Stimulated activated naive B cell treated with anti-CD40 and anti-IgM and Interleukin-4, amounts not matched to agents 10 μg/mL and 1 μg/mL and 100 μg/mL, for 72 hours (primary cell): ENCODE data around the gene ZFP82.

Experiments used
- ATAC-seq, 2 donors: fragments of 150-1000 bp; cut with Tn5 transposase; replicated peaks; 2 replicates each; pipeline ENCODE4 v1.10.0; 2021; ENCODE audit warnings: moderate library complexity in 1 of 2
- DNase-seq: peaks from one replicate; pipeline ENCODE4 v3.0.0; 2021
- H3K27ac Mint-ChIP-seq: one replicate; pipeline ENCODE4 v1.8.0; 2022; ENCODE audit warnings: mild to moderate bottlenecking, mixed read lengths
- H3K27me3 Mint-ChIP-seq, 2 donors: one replicate each; pipeline ENCODE4 v1.8.0; 2022; ENCODE audit warnings: mixed read lengths in 2 of 2
- H3K36me3 Mint-ChIP-seq, 2 donors: one replicate each; pipeline ENCODE4 v1.8.0; 2022; ENCODE audit warnings: mixed read lengths in 2 of 2, mild to moderate bottlenecking in 1 of 2
- H3K4me1 Mint-ChIP-seq, 2 donors: one replicate each; pipeline ENCODE4 v1.8.0; 2022; ENCODE audit warnings: mixed read lengths in 2 of 2, mild to moderate bottlenecking in 1 of 2
- H3K4me3 Mint-ChIP-seq, 2 donors: one replicate each; pipeline ENCODE4 v1.8.0; 2022; ENCODE audit warnings: mild to moderate bottlenecking in 2 of 2, mixed read lengths in 2 of 2, moderate library complexity in 1 of 2
- H3K9me3 Mint-ChIP-seq, 2 donors: one replicate each; pipeline ENCODE4 v1.8.0; 2022; ENCODE audit warnings: mixed read lengths in 2 of 2, mild to moderate bottlenecking in 1 of 2

Gene ZFP82

GRCh38 chr19:36401475-36401874 lies 17.0 kb downstream of the ZFP82 start:
- Mint-ChIP-seq H3K4me1 (peaks cover 9 to 20% of the 10 kb centered on the region in 2 donors), H3K9me3 (peaks cover 6 to 11% of the 10 kb centered on the region in 2 donors), H3K36me3 (peaks cover 51 to 66% of the 10 kb centered on the region in 2 donors), H3K27ac (peak overlapping the region; percentile 37), H3K27me3 (no peaks in the 10 kb centered on the region), H3K4me3 (peak overlapping the region; percentile 57 to 61)
- peak; percentile 97 to 99 for ATAC-seq
- peak; percentile 41 for DNase-seq

GRCh38 chr19:36398571-36398970 lies 19.9 kb downstream of the ZFP82 start:
- Mint-ChIP-seq H3K27me3 (no peaks in the 10 kb centered on the region), H3K36me3 (peaks cover 57 to 71% of the 10 kb centered on the region in 2 donors), H3K27ac (no peak overlapping the region), H3K9me3 (peaks cover 19 to 25% of the 10 kb centered on the region in 2 donors), H3K4me3 (no peak overlapping the region), H3K4me1 (peaks cover 9 to 20% of the 10 kb centered on the region in 2 donors)
- no peak for ATAC-seq
- no peak for DNase-seq

GRCh38 chr19:36392916-36393673 lies 25.3 kb downstream of the ZFP82 start:
- Mint-ChIP-seq H3K4me3 (no peak overlapping the region), H3K36me3 (peaks cover 60 to 69% of the 10 kb centered on the region in 2 donors), H3K9me3 (peaks cover 27 to 31% of the 10 kb centered on the region in 2 donors), H3K27ac (no peak overlapping the region), H3K27me3 (no peaks in the 10 kb centered on the region), H3K4me1 (no peaks in the 10 kb centered on the region)
- ATAC-seq = no peak
- no peak for DNase-seq

- DNase-seq = no peak
- Mint-ChIP-seq H3K27me3 (no peaks in the 10 kb centered on the region), H3K4me3 (peak overlapping the region; percentile 95 to 99), H3K36me3 (peaks cover 3 to 7% of the 10 kb centered on the region in 2 donors), H3K9me3 (peaks cover 0 to 3% of the 10 kb centered on the region in 2 donors), H3K4me1 (peaks cover 8 to 23% of the 10 kb centered on the region in 2 donors), H3K27ac (peak overlapping the region; percentile 47)
- no peak for ATAC-seq
Observed at GRCh38 chr19:36379510-36379819, 39.0 kb downstream of the ZFP82 start.

GRCh38 chr19:36378625-36379509 lies 39.6 kb downstream of the ZFP82 start, which contains the start of gene ZFP14:
ZFP14 (minus strand) TSS chr19:36379201; CDS start chr19:36367892, 11,309 bp downstream.
- H3K27me3 Mint-ChIP-seq = no peaks in the 10 kb centered on the region
- peak; percentile 95 for DNase-seq
- peaks cover 8 to 23% of the 10 kb centered on the region in 2 donors for H3K4me1 Mint-ChIP-seq
- peak; percentile 98 to 99 for ATAC-seq
- H3K4me3 Mint-ChIP-seq = peak within 1 kb of the TSS; percentile 95 to 99
- peaks cover 1 to 7% of the 10 kb centered on the region in 2 donors for H3K36me3 Mint-ChIP-seq
- peaks cover 0 to 3% of the 10 kb centered on the region in 2 donors for H3K9me3 Mint-ChIP-seq
- H3K27ac Mint-ChIP-seq = peak within 1 kb of the TSS; percentile 99

GRCh38 chr19:36377541-36378178 lies 40.8 kb downstream of the ZFP82 start:
- Mint-ChIP-seq H3K9me3 (peaks cover 0 to under 1% of the 10 kb centered on the region in 2 donors), H3K4me1 (peaks cover 8 to 23% of the 10 kb centered on the region in 2 donors), H3K36me3 (peaks cover 5 to 10% of the 10 kb centered on the region in 2 donors), H3K27me3 (no peaks in the 10 kb centered on the region), H3K4me3 (peak overlapping the region; percentile 95 to 99), H3K27ac (peak overlapping the region; percentile 99)
- DNase-seq (no peak), ATAC-seq (no peak)

- Mint-ChIP-seq H3K4me1 (peaks cover 8 to 33% of the 10 kb centered on the region in 2 donors), H3K9me3 (peaks cover 4 to 8% of the 10 kb centered on the region in 2 donors), H3K27me3 (no peaks in the 10 kb centered on the region), H3K4me3 (no peak overlapping the region), H3K36me3 (peaks cover 18 to 36% of the 10 kb centered on the region in 2 donors), H3K27ac (no peak overlapping the region)
- no peak for ATAC-seq
- no peak for DNase-seq
Observed at GRCh38 chr19:36373638-36374156, 44.7 kb downstream of the ZFP82 start.

- no peak for DNase-seq
- Mint-ChIP-seq H3K27ac (no peak overlapping the region), H3K9me3 (peaks cover 4 to 8% of the 10 kb centered on the region in 2 donors), H3K4me1 (peaks cover 0 to 17% of the 10 kb centered on the region in 2 donors), H3K27me3 (no peaks in the 10 kb centered on the region), H3K4me3 (no peak overlapping the region), H3K36me3 (peaks cover 25 to 45% of the 10 kb centered on the region in 2 donors)
- no peak for ATAC-seq
Observed at GRCh38 chr19:36371886-36372285, 46.6 kb downstream of the ZFP82 start.

- no peak for DNase-seq
- no peaks in the 10 kb centered on the region for H3K27me3 Mint-ChIP-seq
Observed at GRCh38 chr19:36363845-36364244, 54.6 kb downstream of the ZFP82 start.

More at GRCh38 chr19:36363845-36364244, 54.6 kb downstream of the ZFP82 start:
- H3K4me1 Mint-ChIP-seq = no peaks in the 10 kb centered on the region
- no peak overlapping the region for H3K27ac Mint-ChIP-seq
- peaks cover 32 to 48% of the 10 kb centered on the region in 2 donors for H3K36me3 Mint-ChIP-seq
- no peak for ATAC-seq
- H3K9me3 Mint-ChIP-seq = no peaks in the 10 kb centered on the region
- H3K4me3 Mint-ChIP-seq = no peak overlapping the region
